GM10248 (cell line): ENCODE results near the gene SLC7A7.
"Not testable (repeated sequence)": the region's sequence is repeated elsewhere in the genome, so short reads cannot be mapped to it uniquely, and the experiment has no call there.

ENCODE experiments used
- CTCF ChIA-PET: fragments of 300-600 bp; sonication (Branson Sonifier 250); formaldehyde crosslinking; extraction: SDS; loops from one replicate; lab custom pipeline; 2021; ENCODE audit warnings: antibody characterized with exemption; lab: Yijun Ruan, JAX
- POLR2A ChIA-PET: fragments of 350-650 bp; sonication (Branson Sonifier 250); formaldehyde crosslinking; extraction: SDS; loops from one replicate; lab custom pipeline; 2020; ENCODE audit warnings: antibody characterized with exemption; lab: Yijun Ruan, JAX
- DNase-seq: peaks from one replicate; pipeline ENCODE4 v3.0.0; 2012; ENCODE audit errors: extremely low spot score
- TF ChIP-seq, protein P1 (sequence below): IDR thresholded peaks from 2 replicates; pipeline ENCODE4 v1.5.1; 2012; ENCODE audit warnings: mild to moderate bottlenecking, low read depth; ENCODE audit errors: extremely low read depth, missing control alignments, control extremely low read depth

SLC7A7 gene

DNA sequence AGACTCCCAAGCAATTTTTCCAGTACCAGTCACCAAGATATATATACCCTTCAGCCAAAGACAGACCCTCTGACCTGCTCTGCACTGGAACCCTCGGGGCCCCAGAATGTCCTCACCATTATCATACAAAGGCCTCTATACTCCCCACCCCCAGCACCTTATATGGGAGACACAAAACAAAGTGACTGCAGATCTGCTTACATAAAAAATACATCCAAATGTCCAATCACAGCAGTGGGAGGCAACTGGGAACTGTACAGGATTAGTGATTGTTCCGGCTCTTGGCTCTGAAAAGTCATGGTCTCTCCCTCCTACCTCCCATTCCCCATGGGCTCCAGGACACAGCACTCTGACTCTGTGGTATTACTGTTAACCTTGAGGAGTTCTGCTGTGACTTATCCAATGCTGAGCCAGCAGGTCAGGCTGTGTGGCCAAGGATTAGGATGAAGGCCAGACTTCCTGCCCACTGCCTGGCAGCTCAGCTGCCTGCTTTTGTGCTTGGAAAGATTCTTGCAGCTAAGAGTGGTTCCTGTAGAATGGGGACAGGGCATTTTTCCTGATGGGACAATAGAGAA lies 35.0 kb downstream of the SLC7A7 start:
- ChIA-PET POLR2A (no interaction called here), CTCF (interaction anchor here (1.6 kb wide), 1 partner anchor 10 kb away, joined by 8 read pairs; no protein-coding TSS in a partner anchor)
- DNase-seq: no peak
- TF ChIP-seq, protein P1, sequence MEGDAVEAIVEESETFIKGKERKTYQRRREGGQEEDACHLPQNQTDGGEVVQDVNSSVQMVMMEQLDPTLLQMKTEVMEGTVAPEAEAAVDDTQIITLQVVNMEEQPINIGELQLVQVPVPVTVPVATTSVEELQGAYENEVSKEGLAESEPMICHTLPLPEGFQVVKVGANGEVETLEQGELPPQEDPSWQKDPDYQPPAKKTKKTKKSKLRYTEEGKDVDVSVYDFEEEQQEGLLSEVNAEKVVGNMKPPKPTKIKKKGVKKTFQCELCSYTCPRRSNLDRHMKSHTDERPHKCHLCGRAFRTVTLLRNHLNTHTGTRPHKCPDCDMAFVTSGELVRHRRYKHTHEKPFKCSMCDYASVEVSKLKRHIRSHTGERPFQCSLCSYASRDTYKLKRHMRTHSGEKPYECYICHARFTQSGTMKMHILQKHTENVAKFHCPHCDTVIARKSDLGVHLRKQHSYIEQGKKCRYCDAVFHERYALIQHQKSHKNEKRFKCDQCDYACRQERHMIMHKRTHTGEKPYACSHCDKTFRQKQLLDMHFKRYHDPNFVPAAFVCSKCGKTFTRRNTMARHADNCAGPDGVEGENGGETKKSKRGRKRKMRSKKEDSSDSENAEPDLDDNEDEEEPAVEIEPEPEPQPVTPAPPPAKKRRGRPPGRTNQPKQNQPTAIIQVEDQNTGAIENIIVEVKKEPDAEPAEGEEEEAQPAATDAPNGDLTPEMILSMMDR: no peak

- TF ChIP-seq, protein P1: no peak
- ChIA-PET POLR2A (no interaction called here), CTCF (interaction anchor here (0.7 to 7.1 kb wide), 14 partner anchors 12 to 221 kb away, joined by 3 to 68 read pairs (median 5); partner anchors contain the start of genes LRP10 and OXA1L)
- DNase-seq: no peak
Measured at GRCh38 chr14:22778084-22778483, 37.2 kb downstream of the SLC7A7 start.

- DNase-seq, POLR2A ChIA-PET: not testable (repeated sequence)
- CTCF ChIA-PET: interaction anchor here (1.2 to 7.1 kb wide), 8 partner anchors 8 to 123 kb away, joined by 3 to 68 read pairs (median 6); partner anchors contain the start of gene OXA1L
Measured at GRCh38 chr14:22776849-22777248, 38.4 kb downstream of the SLC7A7 start.

- CTCF ChIA-PET: interaction anchor here (1.3 to 7.1 kb wide), 5 partner anchors 8 to 124 kb away, joined by 3 to 68 read pairs (median 6); partner anchors contain the start of gene OXA1L
- POLR2A ChIA-PET: no interaction called here
- TF ChIP-seq, protein P1: no peak
- DNase-seq: no peak
Measured at GRCh38 chr14:22776215-22776614, 39.0 kb downstream of the SLC7A7 start.

GRCh38 chr14:22774011-22774706 lies 41.1 kb downstream of the SLC7A7 start:
- TF ChIP-seq, protein P1: no peak
- POLR2A ChIA-PET: no interaction called here
- CTCF ChIA-PET: interaction anchor here (0.8 to 7.1 kb wide), 11 partner anchors 10 to 218 kb away, joined by 3 to 68 read pairs (median 4); no protein-coding TSS in a partner anchor
- no peak for DNase-seq

DNA sequence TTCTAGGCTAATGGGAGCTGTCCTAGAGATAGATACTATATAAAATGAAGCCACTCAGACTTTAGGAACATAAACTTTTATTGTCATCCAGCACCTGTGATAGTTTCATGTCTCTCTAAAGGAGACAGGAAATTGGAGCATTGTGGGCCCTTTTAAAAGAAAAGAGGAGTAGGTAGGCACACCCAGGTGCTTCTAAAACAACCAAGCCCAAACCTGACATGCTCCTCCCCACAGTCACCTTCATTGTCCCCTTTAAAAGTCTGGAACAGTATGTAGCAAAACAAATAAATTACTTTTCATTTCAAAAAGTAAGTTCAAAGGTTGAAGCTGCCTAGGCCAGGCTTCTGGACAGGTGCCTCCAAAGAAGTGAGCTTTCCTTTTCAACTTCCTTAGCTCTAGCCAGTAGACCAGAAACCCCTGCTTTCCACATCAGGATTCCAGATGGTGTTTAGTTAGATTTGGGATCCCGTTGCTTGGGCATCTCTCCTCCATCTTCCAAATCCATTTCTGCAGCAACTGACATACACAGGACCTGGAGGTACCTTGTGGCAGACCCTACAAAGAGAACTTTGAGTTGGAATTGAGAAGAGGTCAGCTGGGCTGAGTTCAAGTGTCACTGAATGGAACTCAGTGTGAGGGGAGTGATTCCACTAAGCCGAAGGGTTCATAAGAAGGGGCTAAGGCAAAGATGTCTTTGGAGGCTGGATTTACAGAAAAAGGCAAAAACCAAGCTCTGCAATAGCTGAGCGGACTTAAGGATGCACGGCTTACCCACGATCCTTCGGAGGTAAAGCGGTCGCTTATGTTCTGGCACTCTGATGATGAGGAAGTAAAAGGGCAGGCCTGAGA lies 41.8 kb downstream of the SLC7A7 start:
- no peak for DNase-seq
- TF ChIP-seq, protein P1: no peak
- ChIA-PET POLR2A (no interaction called here), CTCF (interaction anchor here (0.8 to 7.1 kb wide), 11 partner anchors 9 to 217 kb away, joined by 3 to 68 read pairs (median 4); no protein-coding TSS in a partner anchor)
